GM18870 (cell line): ENCODE measurements around the gene IL1RN.

Experiments
- ATAC-seq: cut with Tn5 transposase; IDR thresholded peaks from one replicate; pipeline ENCODE4 v1.9.1; 2021; ENCODE audit warnings: moderate library complexity; ENCODE audit not compliant: unreplicated experiment

The IL1RN gene

GRCh38 chr2:113171334-113172075 is 44.1 kb downstream of the IL1RN start:
- ATAC-seq = no peak

DNA sequence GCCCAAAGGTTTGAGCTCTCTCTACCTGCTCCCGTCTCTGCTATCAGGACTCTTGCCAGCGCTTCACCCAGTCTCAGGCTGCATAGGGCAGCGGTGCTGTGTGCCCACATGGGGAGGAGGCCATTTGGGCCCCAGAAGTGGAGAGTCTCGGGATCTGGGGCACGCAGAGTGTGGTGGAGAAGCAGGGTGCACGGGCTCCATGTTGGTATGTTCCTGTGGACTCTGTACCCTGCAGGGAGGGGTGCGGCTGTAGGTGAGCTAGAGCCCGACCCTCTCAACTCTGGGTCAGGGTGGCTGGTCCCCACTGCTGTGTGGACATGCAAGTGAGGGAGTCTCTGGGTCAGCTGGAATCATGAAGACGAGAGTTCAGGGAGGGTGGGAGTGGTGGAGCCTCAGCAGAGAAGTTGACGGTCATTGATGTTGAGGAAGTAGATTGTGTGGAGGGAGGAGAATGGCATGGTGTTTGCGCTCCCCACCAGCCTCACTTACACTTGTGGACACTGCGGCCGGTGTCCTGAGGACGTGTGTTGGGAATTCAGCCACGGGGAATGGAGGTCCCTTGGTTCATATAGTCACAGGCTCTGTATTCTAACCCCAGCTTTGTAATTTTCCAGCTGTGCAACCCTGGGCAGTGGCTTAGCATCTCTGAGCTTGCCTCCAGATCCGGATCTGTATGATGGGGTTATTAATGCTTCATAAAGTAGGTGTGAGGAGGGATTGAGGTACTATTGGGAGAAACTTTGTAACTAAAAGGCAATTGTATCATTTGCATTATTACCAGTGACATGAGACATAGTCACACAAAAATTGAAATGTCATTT is 45.5 kb downstream of the IL1RN start:
- no peak for ATAC-seq

GRCh38 chr2:113173542-113174375 is 46.4 kb downstream of the IL1RN start, which contains the start of gene PSD4:
Gene PSD4, plus strand, starts transcription at chr2:113173971. Its CDS starts 8,486 bp downstream, at chr2:113182457.
- peak; percentile 82 for ATAC-seq

DNA sequence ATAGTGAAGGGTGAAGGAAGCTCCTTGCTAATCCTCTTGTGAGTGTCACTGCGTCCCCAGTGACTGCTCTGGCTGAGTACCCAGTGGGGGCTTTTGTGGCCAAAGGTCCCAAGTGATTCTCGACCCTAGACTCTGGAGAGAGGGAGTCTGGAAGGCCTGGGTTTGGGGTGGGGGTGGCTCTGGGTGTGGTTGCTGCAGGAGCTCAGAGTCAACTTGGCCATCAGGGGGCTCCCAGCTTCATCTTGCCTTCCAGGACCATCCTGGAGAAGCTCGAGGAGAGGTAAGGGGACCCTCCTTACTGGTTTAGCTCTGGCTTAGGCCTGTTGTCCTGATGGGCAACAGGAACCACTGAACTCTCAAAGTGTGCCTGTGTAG is 47.0 kb downstream of the IL1RN start:
- no peak for ATAC-seq

DNA sequence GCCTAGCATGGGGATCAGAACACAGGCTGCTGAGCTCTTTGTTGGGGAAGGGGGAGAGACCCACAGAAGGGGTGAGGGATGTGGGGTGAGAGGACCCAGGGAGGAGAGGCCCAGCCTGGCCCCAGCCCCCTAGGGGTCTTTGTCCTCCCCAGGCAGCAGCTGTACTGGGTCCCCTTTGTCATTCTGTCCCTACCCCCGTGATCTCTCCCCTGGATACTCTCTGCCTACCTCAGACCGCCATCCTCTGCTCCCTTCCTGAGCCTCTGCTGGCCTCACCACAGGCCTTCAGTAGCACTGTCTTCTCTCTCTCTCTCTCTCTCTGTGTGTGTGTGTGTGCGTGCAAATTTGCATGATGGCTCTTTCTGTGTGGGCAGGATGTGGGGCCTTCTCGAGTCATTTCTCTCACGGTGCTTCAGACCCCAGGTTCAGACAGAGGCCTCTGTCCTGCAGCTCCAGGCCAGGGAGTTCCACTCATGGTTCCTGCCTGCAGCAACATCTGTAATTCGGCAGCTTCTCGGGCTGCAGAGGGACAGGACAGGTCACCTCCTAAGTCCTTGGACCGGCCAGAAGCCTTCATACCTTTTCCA is 47.7 kb downstream of the IL1RN start:
- peak; percentile 67 for ATAC-seq

GRCh38 chr2:113175736-113176695 is 48.6 kb downstream of the IL1RN start:
- ATAC-seq = no peak

DNA sequence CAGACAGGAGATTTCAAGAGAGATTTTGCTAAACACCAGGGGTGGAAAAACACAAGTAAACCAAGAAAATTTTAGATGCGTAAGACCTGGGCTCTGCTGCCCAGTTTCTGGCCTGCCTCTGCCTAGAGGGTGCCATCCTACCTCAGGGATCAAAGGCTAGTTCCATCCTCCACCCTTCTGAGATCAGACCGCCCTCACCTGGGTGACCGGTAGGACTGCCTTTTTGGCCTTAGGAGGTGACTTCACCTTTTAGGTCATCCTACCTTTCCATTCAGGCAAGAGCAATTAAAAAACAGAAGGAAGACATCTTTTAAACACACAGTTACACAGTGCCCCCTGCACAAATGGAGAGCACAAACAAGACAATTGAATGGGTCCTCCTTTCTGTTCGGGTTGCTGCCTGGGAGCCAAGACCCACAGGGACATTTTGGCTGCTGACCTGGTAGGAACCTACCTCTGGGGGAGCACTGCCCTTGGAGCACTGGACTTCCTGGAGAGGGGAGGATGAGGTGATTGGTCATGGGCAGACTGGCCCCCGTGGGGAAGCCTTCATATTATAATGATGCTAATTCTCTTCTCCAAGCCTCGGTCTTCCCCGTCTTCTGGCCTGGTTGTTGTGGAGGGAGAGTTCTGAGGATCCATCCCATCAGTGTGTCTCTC is 49.4 kb downstream of the IL1RN start:
- no peak for ATAC-seq

DNA sequence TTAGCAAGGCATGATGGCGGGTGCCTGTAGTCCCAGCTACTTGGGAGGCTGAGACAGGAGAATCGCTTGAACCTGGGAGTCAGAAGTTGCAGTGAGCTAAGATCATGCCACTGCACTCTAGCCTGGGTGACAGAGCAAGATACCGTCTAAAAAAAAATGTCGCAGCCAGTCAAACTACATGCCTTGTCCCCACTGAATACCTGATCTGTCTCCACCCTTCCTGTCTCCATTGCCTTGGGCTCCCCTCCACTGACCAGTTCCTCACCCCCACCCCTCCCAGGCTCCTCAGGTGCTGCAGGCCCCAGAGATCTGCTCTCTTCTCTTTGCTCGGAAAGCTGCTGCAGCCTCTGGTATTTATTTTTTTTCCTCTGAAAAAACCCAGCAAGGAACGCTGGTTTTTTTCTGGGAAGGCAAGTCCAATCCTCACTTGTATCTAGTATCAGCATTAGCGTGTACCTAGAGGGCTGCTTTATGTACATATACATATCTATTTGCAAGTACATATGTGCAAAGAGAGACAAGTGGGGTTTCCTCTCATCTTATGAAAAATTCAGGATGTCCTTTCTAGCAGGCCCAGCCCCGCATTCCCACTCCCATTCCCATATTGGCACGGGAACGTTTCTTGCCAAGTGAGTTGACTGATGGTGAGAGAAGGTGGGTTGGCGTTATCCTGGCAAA is 50.8 kb downstream of the IL1RN start:
- no peak for ATAC-seq

DNA sequence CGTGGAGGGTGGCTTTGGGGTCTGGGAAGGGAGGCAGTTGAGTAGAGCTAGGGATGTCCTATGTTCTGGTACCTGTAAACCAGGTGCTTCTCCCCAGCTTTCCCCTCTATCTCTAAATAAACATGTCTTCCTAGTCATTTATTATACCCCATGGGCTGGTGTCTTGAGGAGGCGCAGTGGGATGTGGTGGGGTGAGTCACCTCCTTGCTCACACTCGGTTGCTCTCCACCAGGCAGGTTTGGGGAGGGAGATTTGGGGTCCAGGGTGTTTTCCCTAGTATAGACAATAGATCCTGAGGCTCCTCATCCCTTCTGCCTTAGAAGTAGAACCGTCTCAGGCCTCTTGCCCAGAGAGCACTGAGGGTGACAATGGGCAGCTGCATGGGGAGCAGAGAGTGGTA is 51.5 kb downstream of the IL1RN start:
- ATAC-seq = no peak

DNA sequence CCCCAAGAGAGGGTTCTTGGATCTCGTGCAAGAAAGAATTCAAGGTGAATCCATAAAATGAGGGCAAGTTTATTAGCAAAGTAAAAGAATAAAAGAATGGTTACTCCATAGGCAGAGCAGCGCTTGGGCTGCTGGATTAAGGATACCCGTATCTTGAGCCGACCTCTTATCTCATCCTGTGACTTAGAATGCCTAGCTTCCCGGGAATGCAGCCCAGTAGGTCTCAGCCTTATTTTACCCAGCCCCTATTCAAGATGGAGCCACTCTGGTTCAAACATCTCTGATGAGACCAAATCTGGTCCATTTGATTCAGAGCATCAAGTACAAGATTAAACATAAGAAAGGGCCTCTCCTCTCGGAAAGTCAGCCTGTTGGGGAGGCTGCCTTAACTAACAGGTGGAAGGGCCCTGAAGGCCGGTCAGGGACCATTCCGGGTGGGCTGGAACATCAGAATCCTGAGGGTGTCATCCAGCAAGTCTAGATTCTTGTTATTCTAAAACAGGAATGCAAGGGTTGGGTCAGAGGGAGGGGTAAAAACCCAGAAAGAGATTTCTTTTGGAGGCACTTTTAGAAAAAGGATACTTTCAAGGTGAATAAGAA is 52.1 kb downstream of the IL1RN start:
- ATAC-seq = no peak

DNA sequence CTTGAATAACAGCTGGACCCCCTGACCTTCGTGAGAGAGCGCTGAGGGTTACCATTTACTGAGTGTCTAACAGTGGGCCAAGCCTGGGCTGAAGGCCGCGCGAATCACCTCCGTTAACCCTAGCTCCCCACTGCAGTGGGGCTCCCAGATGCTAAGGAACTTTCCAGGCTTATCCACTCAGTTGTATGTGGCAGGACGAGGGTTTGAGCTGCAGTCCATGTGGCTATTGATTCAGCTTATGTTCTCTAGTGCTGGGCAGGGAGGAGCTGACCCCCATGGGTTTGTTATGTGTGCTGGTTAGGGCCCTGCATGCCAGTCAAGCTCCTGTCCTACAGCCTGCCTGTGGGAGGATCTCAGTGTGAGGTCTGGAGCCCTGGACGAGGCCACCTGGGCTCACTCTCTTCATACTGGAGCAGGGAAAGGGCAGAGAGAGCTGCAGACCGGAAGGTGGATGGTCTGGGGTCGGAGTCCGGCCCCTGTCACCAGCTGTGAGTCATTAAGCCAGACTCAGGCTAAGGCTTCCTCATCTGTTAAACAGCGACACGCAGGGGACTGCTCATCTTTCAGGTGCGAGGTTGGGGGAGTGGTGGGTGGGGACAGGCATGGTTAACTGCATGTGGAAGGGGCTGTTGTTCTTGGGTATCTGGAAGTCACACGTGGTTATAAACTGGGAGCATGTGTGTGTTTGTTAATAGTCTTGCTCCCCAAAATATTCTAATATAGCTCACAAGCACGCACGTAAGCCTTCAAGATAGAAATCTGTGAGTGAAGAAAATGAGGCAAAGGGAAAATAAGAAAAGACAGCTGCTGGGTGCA is 52.9 kb downstream of the IL1RN start:
- ATAC-seq = no peak

DNA sequence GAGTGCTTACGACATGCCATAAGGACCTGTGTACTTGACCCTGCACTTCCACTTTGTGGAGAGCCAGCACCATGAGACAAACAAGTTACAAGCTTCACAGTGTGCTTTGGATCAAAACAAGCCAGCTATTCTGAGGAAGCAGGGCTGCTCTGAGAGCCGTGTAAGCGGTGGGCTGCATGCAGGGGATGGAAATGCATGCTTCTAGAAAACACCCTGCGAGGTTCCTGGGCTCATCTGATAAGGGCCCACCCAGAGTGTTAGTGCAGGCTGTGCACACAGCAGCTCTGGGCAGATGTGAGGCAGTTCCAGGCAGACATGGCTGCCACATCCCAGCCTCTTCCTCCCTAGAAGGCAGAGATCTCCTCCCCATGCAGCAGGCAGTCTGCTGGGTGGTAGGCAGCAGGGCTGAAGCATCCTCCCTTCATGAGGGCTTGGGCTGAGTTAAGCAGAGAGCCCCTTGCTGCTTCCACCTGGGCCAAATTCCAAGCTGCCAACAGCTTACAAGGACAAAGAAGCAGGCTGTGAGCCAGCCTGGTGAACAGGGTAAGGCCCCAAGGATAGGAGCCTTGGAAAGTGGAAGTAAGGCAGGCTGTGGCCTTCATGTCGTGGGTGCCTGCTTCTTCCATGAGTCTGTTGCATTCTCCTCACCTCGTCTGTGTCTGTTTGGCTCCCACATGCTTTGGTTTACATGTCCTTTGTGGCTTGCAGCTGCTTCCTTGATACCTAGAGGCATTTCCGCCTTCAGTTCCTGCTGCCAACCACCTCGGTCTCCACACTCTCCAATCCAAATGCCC is 54.1 kb downstream of the IL1RN start:
- ATAC-seq = no peak

GRCh38 chr2:113182471-113183260 is 55.3 kb downstream of the IL1RN start:
- ATAC-seq = no peak

GRCh38 chr2:113183264-113183663 is 55.9 kb downstream of the IL1RN start:
- no peak for ATAC-seq
